ENCODE measurements around the gene CD93. TPM values are rescaled to one million over a fixed set of nuclear protein-coding genes. Genes with fewer than 3 reads are reported as not detected.

CD93 gene
- total and polyA plus RNA-seq, 11 donors: 9.2 to 110 (median 45.7) TPM

DNA sequence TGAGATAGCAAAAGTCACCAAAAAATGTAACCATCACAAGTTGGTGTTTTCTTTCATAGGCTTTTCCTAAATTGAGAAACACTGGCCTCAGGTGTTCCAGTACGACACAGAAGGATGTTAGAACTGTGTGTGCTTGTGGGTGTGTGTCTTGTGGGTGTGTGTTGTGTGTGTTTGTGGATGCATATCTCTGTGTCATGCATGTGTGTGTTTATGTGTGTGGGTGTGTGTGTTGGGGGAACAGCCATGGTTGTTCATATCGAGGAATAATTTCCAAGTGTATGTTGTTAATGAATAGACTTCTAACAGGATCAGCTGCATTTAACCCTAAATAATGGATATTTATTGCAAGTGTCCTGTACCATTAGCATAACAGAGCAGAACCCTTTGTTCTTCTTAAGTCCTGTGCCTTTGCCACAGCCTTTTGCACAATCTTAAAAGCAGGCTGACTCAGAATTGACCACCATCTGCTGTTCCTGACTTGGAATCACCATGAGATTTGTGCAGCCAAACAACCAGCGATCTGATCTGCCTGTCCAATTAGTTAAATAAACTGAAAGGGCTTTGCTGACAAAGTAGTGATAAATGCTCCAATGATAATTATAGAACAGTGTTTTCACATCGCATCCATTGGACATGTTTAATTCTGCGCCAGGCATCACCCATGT lies 7.6 kb downstream of the CD93 start:
- Histone ChIP-seq H3K4me1 (peaks cover 0 to 43% (median 24%) of the 10 kb centered on the region in 12 donors), H3K9me3 (no peaks in the 10 kb centered on the region), H3K27me3 (no peaks in the 10 kb centered on the region), H3K36me3 (peaks cover 0 to 24% (median 0%) of the 10 kb centered on the region in 9 donors), H3K27ac (no peak overlapping the region), H3K4me3 (no peak overlapping the region)
- WGBS, 4 donors: 75 to 82% (median 79%) methylated on average over 5 of the region's 5 CpGs
- no peak for DNase-seq
- intact Hi-C loops (cut with DNase I): no loop called here
- no peak for TF ChIP-seq POLR2A (IDR thresholded peaks at IDR 0.05)
- TF ChIP-seq, protein P1, sequence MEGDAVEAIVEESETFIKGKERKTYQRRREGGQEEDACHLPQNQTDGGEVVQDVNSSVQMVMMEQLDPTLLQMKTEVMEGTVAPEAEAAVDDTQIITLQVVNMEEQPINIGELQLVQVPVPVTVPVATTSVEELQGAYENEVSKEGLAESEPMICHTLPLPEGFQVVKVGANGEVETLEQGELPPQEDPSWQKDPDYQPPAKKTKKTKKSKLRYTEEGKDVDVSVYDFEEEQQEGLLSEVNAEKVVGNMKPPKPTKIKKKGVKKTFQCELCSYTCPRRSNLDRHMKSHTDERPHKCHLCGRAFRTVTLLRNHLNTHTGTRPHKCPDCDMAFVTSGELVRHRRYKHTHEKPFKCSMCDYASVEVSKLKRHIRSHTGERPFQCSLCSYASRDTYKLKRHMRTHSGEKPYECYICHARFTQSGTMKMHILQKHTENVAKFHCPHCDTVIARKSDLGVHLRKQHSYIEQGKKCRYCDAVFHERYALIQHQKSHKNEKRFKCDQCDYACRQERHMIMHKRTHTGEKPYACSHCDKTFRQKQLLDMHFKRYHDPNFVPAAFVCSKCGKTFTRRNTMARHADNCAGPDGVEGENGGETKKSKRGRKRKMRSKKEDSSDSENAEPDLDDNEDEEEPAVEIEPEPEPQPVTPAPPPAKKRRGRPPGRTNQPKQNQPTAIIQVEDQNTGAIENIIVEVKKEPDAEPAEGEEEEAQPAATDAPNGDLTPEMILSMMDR (IDR thresholded peaks at IDR 0.05): no peak
- no peak for ATAC-seq

DNA sequence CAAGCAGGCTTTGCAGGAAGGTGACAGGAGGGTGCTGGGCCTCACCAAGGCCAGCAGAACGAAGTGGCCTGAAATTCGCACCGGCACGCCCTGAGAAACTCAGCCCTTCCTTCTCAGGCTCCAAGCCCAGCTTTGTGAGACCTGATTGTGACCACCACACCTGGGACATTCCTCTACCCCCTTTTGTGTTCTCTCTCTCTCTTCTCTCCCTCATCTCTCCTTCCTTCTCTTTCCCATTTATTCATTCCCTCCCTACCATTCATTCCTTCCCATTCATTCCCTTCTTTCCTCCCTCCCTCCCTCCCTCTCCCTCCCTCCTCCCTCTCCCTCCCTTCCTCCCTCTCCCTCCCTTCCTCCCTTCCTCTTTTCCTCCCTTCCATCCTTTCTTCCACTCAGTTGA lies 8.8 kb downstream of the CD93 start:
- Histone ChIP-seq H3K36me3 (peaks cover 0 to 24% (median 0%) of the 10 kb centered on the region in 9 donors), H3K9me3 (no peaks in the 10 kb centered on the region), H3K4me1 (peaks cover 0 to 43% (median 25%) of the 10 kb centered on the region in 12 donors), H3K27ac (no peak overlapping the region), H3K27me3 (no peaks in the 10 kb centered on the region), H3K4me3 (no peak overlapping the region)
- intact Hi-C loops (cut with DNase I): no loop called here
- ATAC-seq (no peak), DNase-seq (no peak)
- WGBS, 4 donors: 58 to 89% (median 77%) methylated on average over 4 of the region's 4 CpGs
- no peak for TF ChIP-seq POLR2A (IDR thresholded peaks at IDR 0.05)
- TF ChIP-seq, protein P1 (IDR thresholded peaks at IDR 0.05): no peak

DNA sequence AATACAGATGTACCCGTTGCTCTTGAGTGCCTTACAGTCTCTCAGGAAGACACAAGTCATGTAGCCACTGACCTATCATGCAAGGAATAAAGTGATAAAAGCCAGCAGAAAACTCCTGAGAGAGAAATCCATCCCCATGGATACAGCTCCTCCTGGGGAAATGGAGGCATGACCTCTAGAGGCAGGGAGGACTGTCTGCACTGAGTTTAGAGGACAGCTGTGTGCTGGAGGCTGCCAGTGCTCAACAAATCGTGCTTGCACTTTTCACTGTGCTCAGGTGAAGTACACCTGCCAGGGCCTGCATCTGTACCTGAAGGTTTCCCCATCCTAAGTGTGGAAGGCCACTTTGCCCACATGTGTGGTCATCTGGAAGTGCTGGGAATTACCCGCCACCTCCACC lies 12.1 kb downstream of the CD93 start:
- H3K27ac ChIP-seq: no peak overlapping the region
- H3K27me3 ChIP-seq: no peaks in the 10 kb centered on the region
- no peaks in the 10 kb centered on the region for H3K9me3 ChIP-seq
- peaks cover 0 to 7% (median 0%) of the 10 kb centered on the region in 9 donors for H3K36me3 ChIP-seq
- H3K4me1 ChIP-seq: peaks cover 0 to 13% (median 6%) of the 10 kb centered on the region in 12 donors
- intact Hi-C loops (cut with DNase I): loop anchor here in 1 of 10 donors (5.0 kb wide), 1 partner anchor 173 kb away; no protein-coding TSS in a partner anchor
- DNase-seq: no peak
- H3K4me3 ChIP-seq: no peak overlapping the region
- ATAC-seq: no peak
- TF ChIP-seq, protein P1 (IDR thresholded peaks at IDR 0.05): no peak
- TF ChIP-seq POLR2A (IDR thresholded peaks at IDR 0.05): no peak
- 87 to 96% (median 92%) methylated on average over 3 of the region's 3 CpGs for WGBS, 4 donors

DNA sequence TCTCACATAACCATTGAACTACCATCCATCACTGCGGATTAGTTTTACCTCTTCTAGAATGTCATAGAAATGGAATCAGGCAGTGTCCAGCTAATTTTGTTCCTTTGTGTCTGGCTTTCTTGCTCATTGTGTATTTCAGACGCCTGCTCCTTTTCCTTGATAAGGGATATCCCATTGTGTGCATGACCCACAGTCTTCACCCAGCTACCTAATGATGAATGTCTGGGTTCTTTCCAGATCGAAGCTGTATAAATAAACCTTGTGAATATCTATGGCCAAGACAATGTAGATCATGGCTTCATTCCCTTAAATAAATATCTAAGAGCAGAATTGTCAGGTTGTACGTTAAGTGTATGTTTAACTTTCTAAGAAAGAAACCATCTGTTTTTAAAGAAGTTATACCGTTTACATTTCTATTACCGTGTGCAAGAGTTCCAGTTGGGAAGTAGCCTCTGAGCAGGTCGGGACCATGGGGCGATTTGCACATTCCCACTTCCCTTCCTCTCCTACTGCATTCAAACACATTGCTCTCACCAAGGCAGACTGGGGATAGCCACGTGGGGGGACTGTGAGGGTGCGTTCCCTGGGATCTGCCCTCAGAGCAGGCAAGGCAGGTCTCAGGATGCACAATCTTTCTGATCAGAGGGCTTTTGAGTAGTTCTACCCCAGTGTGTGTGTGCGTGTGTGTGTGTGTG lies 13.1 kb downstream of the CD93 start:
- WGBS, 4 donors: 67 to 75% (median 72%) methylated on average over 11 of the region's 11 CpGs
- no peak overlapping the region for H3K27ac ChIP-seq
- no peaks in the 10 kb centered on the region for H3K27me3 ChIP-seq
- no peak overlapping the region for H3K4me3 ChIP-seq
- DNase-seq: no peak
- TF ChIP-seq, protein P1 (IDR thresholded peaks at IDR 0.05): no peak
- TF ChIP-seq POLR2A (IDR thresholded peaks at IDR 0.05): no peak
- intact Hi-C loops (cut with DNase I): loop anchor here in 1 of 10 donors (5.0 kb wide), 1 partner anchor 174 kb away; no protein-coding TSS in a partner anchor
- peak in 2 of 4 donors; percentile 31 to 44 for ATAC-seq
- H3K4me1 ChIP-seq: peaks cover 0 to 6% (median 0%) of the 10 kb centered on the region in 12 donors
- no peaks in the 10 kb centered on the region for H3K36me3 ChIP-seq
- no peaks in the 10 kb centered on the region for H3K9me3 ChIP-seq

All from heart left ventricle (tissue), 16 donors.